ENCODE measurements around the gene CIDEC.

GRCh38 chr3:9916734-9917680 is 37.0 kb upstream of the CIDEC start, which contains the start of gene IL17RC:
- TF ChIP-seq CTCF (IDR thresholded peaks at IDR 0.05) (no peak), ZFX (IDR thresholded peaks at IDR 0.05; ENCODE audit: borderline replicate concordance) (no peak)
